Natural killer cell treated with Interleukin-12 subunit alpha and Interleukin-12 subunit beta and Interleukin-15 and Interleukin-18, amount 100 ng/mL, for 72 hours (primary cell): ENCODE results near the gene HSP90AB1. TPM values are rescaled to one million over a fixed set of nuclear protein-coding genes. Genes with fewer than 3 reads are reported as not detected.

Source experiments
- ATAC-seq, 2 donors: fragments of 150-1000 bp; cut with Tn5 transposase in 1 of 2; sonication (Bioruptor Pico), chemical (Tn5 transposase) in 1 of 2; 2 replicates each; pipeline ENCODE4 v1.10.0; 2021
- DNase-seq: peaks from one replicate; pipeline ENCODE4 v3.0.0; 2022; ENCODE audit warnings: low spot score
- H3K27ac Mint-ChIP-seq, 2 donors: 1 replicate in 1 of 2; 2 replicates in 1 of 2; pipeline ENCODE4 v1.8.0; 2022; ENCODE audit warnings: mixed read lengths in 2 of 2, mild to moderate bottlenecking in 1 of 2, moderate library complexity in 1 of 2
- H3K27me3 Mint-ChIP-seq, 2 donors: 1 replicate in 1 of 2; 2 replicates in 1 of 2; pipeline ENCODE4 v1.8.0; 2022; ENCODE audit warnings: mixed read lengths in 2 of 2
- H3K36me3 Mint-ChIP-seq: one replicate; pipeline ENCODE4 v1.8.0; 2022; ENCODE audit warnings: mixed read lengths
- H3K4me1 Mint-ChIP-seq, 2 donors: 1 replicate in 1 of 2; 2 replicates in 1 of 2; pipeline ENCODE4 v1.8.0; 2022; ENCODE audit warnings: low read depth in 2 of 2, mixed read lengths in 2 of 2, mild to moderate bottlenecking in 1 of 2
- H3K4me3 Mint-ChIP-seq: one replicate; pipeline ENCODE4 v1.8.0; 2022; ENCODE audit warnings: mixed read lengths
- H3K9me3 Mint-ChIP-seq: 2 replicates; pipeline ENCODE4 v1.8.0; 2022; ENCODE audit warnings: mixed read lengths
- total RNA-seq, 2 donors: library from RNA; stranded (reverse); gene quantifications; one replicate each; pipeline ENCODE4 v1.2.3, GENCODE V29; 2022

Gene HSP90AB1
- 1,000 to 10,000 TPM; 1,035 to 1,696 TPM for total RNA-seq

- DNase-seq = peak; percentile 96
- Mint-ChIP-seq H3K36me3 (peaks cover 48% of the 10 kb centered on the region), H3K27ac (peak within 1 kb of the TSS; percentile 98), H3K27me3 (no peaks in the 10 kb centered on the region), H3K4me3 (peak within 1 kb of the TSS; percentile 94), H3K9me3 (no peaks in the 10 kb centered on the region), H3K4me1 (peaks cover 44 to 53% of the 10 kb centered on the region in 2 donors)
- ATAC-seq = peak; percentile 89 to 93
Observed at GRCh38 chr6:44246663-44247337, at the start of gene HSP90AB1. Gene HSP90AB1, plus strand, starts transcription at chr6:44247101. Its CDS starts 1,529 bp downstream, at chr6:44248630.

- Mint-ChIP-seq H3K9me3 (no peaks in the 10 kb centered on the region), H3K27ac (no peak overlapping the region), H3K36me3 (no peaks in the 10 kb centered on the region), H3K4me1 (no peaks in the 10 kb centered on the region), H3K27me3 (peaks cover 2 to 3% of the 10 kb centered on the region in 2 donors), H3K4me3 (no peak overlapping the region)
- ATAC-seq (no peak), DNase-seq (no peak)
Observed at GRCh38 chr6:44198684-44199083, 48.2 kb upstream of the HSP90AB1 start.

- Mint-ChIP-seq H3K36me3 (no peaks in the 10 kb centered on the region), H3K9me3 (no peaks in the 10 kb centered on the region), H3K4me3 (no peak overlapping the region), H3K27me3 (peaks cover 0 to 7% of the 10 kb centered on the region in 2 donors), H3K4me1 (no peaks in the 10 kb centered on the region), H3K27ac (no peak overlapping the region)
- ATAC-seq = no peak
- DNase-seq = no peak
Observed at GRCh38 chr6:44199883-44200282, 47.0 kb upstream of the HSP90AB1 start.

GRCh38 chr6:44201200-44201599, 45.7 kb upstream of the HSP90AB1 start:
- ATAC-seq = no peak
- Mint-ChIP-seq H3K27ac (no peak overlapping the region), H3K36me3 (no peaks in the 10 kb centered on the region), H3K4me3 (no peak overlapping the region), H3K4me1 (no peaks in the 10 kb centered on the region), H3K9me3 (no peaks in the 10 kb centered on the region), H3K27me3 (peaks cover 0 to 7% of the 10 kb centered on the region in 2 donors)
- no peak for DNase-seq

GRCh38 chr6:44201638-44202303, 45.1 kb upstream of the HSP90AB1 start:
- Mint-ChIP-seq H3K27ac (no peak overlapping the region), H3K36me3 (no peaks in the 10 kb centered on the region), H3K4me1 (no peaks in the 10 kb centered on the region), H3K27me3 (peaks cover 5 to 7% of the 10 kb centered on the region in 2 donors), H3K4me3 (no peak overlapping the region), H3K9me3 (no peaks in the 10 kb centered on the region)
- no peak for ATAC-seq
- DNase-seq = no peak

- Mint-ChIP-seq H3K36me3 (no peaks in the 10 kb centered on the region), H3K27ac (no peak overlapping the region)
Observed at GRCh38 chr6:44202332-44202971, 44.4 kb upstream of the HSP90AB1 start.

GRCh38 chr6:44202972-44203750, 43.7 kb upstream of the HSP90AB1 start:
- Mint-ChIP-seq H3K27ac (no peak overlapping the region), H3K9me3 (no peaks in the 10 kb centered on the region), H3K4me1 (no peaks in the 10 kb centered on the region), H3K27me3 (peaks cover 6 to 7% of the 10 kb centered on the region in 2 donors), H3K4me3 (no peak overlapping the region), H3K36me3 (no peaks in the 10 kb centered on the region)
- ATAC-seq = no peak
- DNase-seq = no peak

More at GRCh38 chr6:44202332-44202971, 44.4 kb upstream of the HSP90AB1 start:
- DNase-seq = no peak
- no peak overlapping the region for H3K4me3 Mint-ChIP-seq
- H3K4me1 Mint-ChIP-seq = no peaks in the 10 kb centered on the region
- peaks cover 6 to 7% of the 10 kb centered on the region in 2 donors for H3K27me3 Mint-ChIP-seq
- no peaks in the 10 kb centered on the region for H3K9me3 Mint-ChIP-seq
- no peak for ATAC-seq

- Mint-ChIP-seq H3K27ac (no peak overlapping the region), H3K4me1 (no peaks in the 10 kb centered on the region), H3K4me3 (no peak overlapping the region), H3K27me3 (peaks cover 6 to 9% of the 10 kb centered on the region in 2 donors), H3K9me3 (no peaks in the 10 kb centered on the region), H3K36me3 (no peaks in the 10 kb centered on the region)
- DNase-seq (no peak), ATAC-seq (no peak)
Observed at GRCh38 chr6:44203955-44204354, 42.9 kb upstream of the HSP90AB1 start.

GRCh38 chr6:44207966-44208365, 38.9 kb upstream of the HSP90AB1 start:
- Mint-ChIP-seq H3K36me3 (no peaks in the 10 kb centered on the region), H3K9me3 (no peaks in the 10 kb centered on the region), H3K4me1 (no peaks in the 10 kb centered on the region), H3K27ac (no peak overlapping the region), H3K27me3 (peaks cover 6 to 10% of the 10 kb centered on the region in 2 donors), H3K4me3 (no peak overlapping the region)
- no peak for ATAC-seq
- no peak for DNase-seq

- Mint-ChIP-seq H3K9me3 (no peaks in the 10 kb centered on the region), H3K36me3 (no peaks in the 10 kb centered on the region), H3K27me3 (peaks cover 6 to 10% of the 10 kb centered on the region in 2 donors), H3K27ac (no peak overlapping the region), H3K4me3 (no peak overlapping the region), H3K4me1 (no peaks in the 10 kb centered on the region)
- DNase-seq (no peak), ATAC-seq (no peak)
Observed at GRCh38 chr6:44211284-44211683, 35.6 kb upstream of the HSP90AB1 start.

GRCh38 chr6:44214307-44214706, 32.6 kb upstream of the HSP90AB1 start:
- no peak for DNase-seq
- Mint-ChIP-seq H3K4me3 (no peak overlapping the region), H3K36me3 (no peaks in the 10 kb centered on the region), H3K4me1 (peaks cover 0 to 3% of the 10 kb centered on the region in 2 donors), H3K27ac (no peak overlapping the region), H3K27me3 (peaks cover 0 to 9% of the 10 kb centered on the region in 2 donors), H3K9me3 (no peaks in the 10 kb centered on the region)
- no peak for ATAC-seq

GRCh38 chr6:44216677-44217331, 30.1 kb upstream of the HSP90AB1 start, which contains the start of gene MYMX:
Gene MYMX, plus strand, starts transcription at chr6:44216926. Its CDS starts 546 bp downstream, at chr6:44217472.
- H3K4me3 Mint-ChIP-seq = no peak within 1 kb of the TSS
- H3K36me3 Mint-ChIP-seq = no peaks in the 10 kb centered on the region
- ATAC-seq (no peak), DNase-seq (no peak)
- no peaks in the 10 kb centered on the region for H3K9me3 Mint-ChIP-seq
- H3K27ac Mint-ChIP-seq = no peak within 1 kb of the TSS
- H3K27me3 Mint-ChIP-seq = peaks cover 0 to 7% of the 10 kb centered on the region in 2 donors
- peaks cover 5 to 8% of the 10 kb centered on the region in 2 donors for H3K4me1 Mint-ChIP-seq
